GM18909 (cell line): ENCODE measurements around the gene PLEKHG4B.

Experiments
- ATAC-seq: cut with Tn5 transposase; IDR thresholded peaks from one replicate; pipeline ENCODE4 v1.9.1; 2021; ENCODE audit warnings: mild to moderate bottlenecking; ENCODE audit not compliant: unreplicated experiment, poor library complexity

PLEKHG4B gene

DNA sequence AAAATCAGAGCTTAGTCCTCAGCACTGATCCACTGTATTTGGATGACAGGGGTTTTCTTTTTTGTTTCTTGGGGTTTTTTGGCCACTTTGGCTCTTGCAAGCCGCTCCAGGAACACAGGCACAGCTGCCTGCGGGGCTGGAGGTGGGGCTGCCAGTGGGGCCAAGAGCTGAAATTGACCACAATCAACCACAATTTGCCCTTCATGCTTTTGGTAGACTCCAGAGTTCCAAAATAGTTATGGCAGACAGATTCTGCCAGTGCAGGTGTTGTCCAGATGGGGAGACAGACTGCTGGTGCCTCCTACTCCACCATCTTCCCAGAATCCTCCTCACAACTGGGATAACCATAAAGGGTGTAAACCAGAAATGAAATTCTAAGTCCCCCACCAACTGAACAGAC lies 36.5 kb downstream of the PLEKHG4B start:
- no peak for ATAC-seq

DNA sequence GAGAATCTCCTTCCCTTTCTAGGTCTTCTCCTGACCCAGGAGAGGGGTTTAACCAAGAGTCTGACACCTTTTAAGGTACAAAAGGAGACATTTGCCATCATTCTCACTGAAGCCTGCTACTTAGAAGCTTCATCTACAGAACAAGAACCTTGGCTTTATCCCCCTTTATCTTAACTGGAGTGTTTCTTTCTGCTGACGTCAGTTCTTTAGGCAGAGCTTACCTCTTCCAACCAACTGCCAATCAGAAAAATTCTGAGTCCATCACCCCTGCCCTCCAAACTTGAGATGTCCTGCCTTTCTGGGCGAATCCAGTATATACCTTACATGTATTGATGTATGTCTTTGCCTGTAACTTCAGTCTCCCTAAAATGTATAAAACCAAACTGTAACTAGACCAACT lies 37.2 kb downstream of the PLEKHG4B start:
- ATAC-seq = no peak

DNA sequence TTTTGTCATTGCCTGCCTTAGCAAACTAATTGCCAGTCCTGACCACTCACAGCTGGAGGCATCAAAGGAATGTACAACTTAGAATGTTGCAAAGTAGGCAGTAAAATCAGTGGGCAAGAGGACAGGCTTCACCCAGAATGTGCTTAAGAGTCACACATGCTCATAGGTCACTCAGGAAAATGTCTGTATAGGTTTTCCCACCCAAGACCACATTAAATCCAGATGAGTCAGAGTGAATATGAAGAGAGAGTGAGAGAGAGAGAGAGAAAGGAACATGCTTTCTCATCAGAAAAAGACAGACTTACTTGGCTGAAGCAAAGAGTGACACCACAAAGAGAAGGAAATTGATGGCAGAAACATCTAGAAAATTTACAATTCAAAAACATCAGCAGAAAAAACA lies 37.9 kb downstream of the PLEKHG4B start:
- ATAC-seq = no peak

DNA sequence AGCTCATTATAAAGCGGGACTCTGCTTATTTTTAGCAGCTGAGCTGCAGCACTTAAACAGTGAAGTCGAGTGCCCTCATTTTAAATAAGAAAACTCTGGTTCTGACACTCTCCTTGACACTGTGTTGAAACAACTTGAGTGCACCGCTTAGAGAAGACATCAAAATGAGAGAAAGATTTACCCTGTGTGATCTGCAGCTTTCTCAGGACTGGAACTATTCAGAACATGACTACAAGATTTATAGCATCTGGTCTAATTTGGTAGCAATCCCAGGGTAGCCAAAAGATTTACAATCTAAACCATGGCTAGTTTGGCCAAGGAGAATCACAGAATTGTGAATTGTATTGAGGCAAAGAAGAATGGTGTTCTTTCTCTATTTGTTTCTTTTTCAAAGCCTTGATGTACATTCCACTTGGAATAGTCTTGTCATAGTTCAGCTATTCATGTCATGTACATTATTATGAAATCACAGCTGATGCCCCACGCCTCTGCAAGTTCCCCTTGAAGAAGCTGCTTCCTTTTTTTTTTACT lies 38.7 kb downstream of the PLEKHG4B start:
- ATAC-seq = no peak

DNA sequence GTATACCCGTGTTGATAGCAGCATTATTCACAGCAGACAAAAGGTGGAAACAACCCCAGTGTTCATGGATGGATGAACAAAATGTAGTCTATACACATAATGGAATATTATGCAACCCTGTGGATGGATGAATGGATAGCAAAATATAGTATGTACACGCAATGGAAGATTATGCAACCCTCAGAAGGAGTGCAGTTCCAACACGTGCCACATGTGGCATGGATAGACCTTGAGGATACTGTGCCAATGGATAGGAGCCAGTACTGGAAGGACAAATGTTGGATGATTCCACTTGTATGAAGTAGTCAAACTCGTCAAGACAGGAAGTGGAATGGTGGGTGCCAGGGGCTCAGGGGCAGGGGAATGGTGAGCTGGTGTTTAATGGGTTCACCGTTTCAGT lies 44.9 kb downstream of the PLEKHG4B start:
- no peak for ATAC-seq

DNA sequence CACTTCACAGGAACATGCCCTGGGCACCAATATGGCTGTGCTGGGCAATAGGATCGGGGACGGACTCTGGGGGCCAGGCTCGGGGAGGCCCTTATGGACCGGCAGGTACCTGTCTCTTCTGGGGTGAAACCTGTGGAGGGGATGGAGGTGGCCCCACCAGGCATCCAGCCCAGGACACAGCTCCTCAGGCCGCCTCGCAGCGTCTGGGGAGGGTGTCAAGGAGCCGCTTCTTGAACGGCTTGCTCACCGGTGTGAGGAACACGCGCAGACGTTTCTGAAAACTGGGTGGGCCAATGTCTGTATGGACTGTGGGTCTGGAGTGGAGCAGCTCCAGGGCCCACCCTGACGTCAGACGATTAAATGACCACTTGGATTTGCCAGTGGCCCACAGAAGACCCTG lies 45.8 kb downstream of the PLEKHG4B start:
- no peak for ATAC-seq

DNA sequence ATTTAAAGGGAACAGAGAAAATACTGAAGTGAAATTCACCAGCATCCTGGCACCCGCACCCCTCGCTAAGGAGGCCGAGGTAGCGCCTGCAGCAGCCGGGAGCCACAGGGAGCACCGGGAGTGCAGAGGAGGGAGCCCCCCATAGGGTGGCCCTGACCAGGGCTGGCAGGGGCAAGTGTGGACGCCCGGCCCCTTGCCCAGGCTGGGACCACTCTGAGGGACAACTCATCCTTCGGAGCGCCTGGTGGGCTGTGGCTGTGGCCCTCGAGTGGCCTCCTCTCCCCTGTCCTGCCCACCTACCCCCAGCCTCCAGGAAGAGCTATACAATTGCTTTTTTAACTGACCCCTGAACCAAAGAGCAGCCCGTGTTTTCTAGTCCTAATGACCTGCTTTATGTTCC lies 47.0 kb downstream of the PLEKHG4B start:
- ATAC-seq = no peak

DNA sequence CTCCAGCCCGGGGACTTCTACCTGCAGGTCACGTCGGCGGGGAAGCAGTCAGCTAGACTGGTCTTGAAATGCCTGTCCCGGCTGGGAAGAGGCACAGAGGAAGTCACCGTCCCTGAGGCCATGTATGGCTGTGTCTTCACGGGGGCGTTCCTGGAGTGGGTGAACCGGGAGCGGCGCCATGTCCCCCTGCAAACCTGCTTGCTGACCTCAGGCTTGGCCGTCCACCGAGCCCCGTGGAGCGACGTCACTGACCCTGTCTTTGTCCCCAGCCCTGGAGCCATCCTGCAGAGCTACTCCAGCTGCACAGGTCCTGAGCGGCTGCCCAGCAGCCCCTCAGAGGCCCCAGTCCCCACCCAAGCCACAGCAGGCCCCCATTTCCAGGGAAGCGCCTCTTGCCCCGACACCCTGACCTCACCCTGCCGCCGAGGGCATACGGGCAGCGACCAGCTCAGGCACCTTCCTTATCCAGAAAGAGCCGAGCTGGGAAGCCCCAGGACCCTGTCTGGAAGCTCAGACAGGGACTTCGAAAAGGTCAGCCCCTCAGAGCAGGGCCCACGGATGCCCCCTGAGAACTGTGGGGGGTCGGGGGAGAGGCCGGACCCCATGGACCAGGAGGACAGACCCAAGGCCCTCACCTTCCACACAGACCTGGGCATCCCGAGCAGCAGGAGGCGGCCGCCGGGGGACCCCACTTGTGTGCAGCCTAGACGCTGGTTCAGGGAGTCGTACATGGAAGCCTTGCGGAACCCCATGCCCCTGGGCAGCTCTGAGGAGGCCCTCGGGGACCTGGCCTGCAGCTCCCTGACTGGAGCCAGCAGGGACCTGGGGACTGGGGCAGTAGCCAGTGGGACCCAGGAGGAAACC lies 47.8 kb downstream of the PLEKHG4B start:
- ATAC-seq = no peak

DNA sequence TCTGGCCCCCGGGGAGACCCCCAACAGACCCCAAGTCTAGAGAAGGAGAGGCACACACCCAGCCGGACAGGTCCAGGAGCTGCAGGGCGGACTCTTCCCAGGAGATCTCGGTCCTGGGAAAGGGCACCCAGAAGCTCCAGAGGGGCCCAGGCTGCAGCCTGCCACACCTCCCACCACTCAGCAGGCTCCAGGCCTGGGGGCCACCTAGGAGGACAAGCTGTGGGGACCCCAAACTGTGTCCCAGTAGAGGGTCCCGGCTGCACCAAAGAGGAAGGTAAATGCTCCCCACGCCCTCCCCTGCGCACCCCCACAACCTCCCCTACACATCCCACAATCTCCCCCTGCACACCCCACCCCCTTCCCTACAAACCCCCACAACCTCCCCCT lies 48.5 kb downstream of the PLEKHG4B start:
- no peak for ATAC-seq

DNA sequence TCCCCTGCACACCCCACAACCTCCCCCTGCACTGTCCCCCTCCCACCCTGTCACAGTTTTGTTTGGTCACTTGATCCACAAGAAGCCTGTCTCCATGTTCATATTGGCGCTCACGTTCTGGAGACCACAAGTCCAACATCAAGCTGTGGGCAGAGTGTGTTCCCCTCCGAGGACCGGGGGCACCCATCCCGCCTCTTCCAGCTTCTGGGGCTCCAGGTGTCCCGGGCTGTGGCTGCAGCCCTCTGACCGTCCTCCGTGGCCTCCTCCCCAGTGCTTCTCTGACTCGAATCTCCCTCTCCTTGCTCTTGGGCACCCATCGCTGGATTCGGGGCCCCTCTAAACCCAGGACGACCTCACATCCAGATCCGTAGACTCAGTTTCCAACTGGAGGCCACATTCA lies 49.2 kb downstream of the PLEKHG4B start:
- ATAC-seq = no peak

DNA sequence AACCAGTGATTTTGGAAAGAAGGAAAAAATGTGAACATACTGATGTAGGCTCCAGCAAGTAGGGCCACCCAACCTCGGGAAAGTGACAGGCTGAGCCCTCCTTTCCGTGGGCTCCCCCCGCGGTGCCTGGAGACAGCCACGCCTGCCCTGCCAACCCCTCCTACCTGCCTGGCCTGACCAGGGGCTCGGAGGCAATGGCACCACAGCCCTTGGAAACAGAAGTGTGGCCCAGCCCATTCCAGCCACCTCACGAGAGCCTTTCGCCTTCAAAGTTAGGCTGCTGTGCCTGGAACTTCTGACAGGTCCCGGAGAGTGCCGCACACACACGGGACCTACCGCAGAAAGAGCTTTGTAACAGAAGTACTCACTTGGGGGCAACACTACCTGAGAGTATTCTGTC lies 49.8 kb downstream of the PLEKHG4B start:
- no peak for ATAC-seq

DNA sequence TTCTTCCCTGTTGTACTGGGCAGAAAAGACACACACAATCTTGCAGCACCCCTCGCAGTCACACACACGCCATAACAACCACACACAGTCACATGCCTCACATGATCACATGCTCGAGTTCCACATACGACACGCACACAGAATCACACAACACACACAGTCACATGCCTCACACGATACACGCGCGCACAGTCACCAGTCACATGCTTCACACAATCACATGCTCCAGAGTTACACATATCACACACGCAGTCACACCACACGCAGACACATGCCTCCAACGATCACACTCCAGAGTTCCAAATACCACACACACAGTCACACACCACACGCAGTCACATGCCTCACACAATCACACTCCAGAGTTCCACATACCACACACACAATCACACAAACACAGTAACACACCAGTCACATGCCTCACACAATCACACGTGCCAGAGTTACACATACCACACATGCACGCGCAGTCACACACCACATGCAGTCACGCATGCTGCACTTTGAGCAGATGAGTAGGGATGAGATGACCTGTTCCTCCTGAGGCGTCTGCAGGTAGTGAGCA lies 50.4 kb downstream of the PLEKHG4B start:
- no peak for ATAC-seq

DNA sequence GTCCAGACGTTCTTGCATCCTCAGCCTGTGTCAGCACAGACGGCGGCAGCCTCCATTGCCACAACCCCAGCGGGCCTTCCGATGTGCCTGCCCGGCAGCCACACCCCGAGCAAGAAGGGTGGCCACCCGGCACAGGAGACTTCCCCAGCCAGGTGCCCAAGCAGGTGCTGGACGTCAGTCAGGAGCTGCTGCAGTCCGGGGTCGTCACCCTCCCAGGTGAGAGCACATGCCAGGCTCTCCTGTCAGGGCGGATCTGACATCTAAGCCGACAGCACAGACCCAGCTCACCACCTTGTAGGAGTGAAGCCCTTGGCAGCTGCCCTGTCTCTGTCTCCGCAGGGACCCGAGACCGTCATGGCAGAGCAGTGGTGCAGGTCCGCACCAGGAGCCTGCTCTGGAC lies 51.1 kb downstream of the PLEKHG4B start:
- no peak for ATAC-seq

DNA sequence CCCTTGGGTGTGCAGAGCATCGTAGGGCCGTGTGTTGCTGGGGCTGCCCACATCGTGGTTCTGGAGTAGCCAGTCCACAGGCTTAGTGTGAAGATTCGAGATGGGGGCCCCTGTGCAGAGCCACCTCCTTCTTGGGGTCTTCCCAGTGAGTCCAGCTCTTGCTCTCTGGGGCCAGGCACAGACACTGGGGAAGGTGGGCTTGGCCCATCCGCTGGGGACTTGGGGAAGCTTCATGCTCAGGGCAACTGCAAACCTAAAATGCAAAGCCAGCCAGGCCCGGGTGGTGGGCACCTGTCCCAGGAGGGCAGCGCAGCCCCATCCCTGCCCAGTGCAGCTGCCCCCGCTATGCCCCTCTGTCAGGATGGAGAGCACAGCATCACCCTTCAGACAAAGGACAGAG lies 53.0 kb downstream of the PLEKHG4B start:
- no peak for ATAC-seq

DNA sequence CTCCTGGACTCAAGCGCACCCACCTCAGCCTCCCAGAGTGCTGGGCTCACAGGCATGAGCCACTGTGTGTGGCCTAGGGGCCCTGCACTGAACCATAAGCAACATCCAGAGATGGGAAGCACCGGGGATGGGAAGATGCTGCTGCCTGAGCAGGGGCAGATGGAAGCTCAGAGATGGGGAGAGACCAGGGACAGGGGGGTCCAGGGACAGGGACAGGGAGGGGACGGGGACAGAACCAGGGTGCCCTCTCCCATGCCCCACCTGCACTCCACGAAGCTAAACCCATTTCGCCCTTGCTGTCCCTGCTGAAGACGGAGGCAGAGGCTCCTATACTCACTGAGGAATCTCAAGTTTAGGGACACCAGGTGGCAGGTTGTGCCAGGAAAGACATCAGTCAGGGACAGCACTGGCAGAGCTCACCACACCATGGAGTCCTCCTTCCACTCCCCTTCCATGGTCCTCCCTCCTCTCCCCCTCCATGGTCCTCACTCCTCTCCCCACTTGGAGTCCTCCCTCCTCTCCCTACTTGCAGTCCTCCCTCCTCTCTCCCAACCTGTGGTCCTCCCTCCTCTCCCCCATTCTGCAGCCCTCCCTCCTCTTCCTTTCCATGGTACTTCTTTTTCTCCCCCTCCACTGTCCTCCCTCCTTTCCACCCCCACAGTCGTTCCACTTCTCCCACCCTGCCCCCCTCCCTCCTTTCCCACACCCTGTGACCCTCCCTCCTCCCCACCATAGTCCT lies 53.8 kb downstream of the PLEKHG4B start:
- no peak for ATAC-seq

DNA sequence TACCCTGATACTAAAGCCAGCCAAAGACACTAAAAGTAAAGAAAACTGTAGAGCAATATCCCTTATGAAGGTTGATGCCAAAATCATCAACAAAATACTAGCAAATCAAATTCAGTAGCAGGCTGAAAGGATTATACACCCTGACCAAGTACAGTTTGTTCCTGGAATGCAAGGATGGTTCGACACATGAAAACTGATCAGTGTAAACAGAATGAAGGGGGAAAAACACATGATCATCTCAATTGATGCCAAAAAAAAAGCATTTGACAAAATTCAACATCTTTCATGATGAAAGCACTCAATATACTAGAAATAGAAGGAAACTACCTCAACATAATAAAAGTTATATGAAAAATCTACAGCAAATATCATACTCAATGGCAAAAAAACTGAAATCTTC lies 55.8 kb downstream of the PLEKHG4B start:
- no peak for ATAC-seq

DNA sequence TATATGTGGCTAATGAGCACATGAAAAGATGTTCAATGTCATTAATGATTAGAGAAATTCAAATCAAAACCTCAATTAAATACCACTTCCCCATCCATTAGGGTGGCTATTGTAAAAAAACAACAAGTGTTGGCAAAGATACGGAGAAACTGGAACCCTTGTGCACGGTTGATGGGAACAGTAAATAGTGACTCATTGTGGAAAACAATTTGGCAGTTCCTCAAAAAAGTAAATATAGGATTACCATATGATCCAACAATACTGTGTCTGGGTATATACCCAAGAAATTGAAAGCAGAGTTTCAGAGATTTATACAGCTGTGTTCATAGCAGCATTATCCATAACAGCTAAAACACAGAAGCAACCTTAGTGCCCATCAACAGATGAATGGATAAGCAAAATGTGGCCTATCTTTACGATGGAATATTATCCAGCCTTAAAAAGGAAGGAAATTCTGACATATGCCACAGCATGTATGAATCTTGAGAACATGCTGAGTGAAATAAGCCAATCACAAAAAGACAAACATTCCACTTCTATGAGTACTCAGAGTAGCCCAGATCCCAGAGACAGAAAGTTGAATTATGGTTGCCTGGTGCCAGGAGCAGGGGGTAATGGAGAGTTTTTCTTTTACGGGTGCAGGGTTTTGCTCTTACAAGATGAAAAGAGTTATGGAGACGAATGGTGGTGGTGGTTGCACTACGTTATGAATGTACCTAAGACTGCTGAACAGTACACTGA lies 57.9 kb downstream of the PLEKHG4B start:
- no peak for ATAC-seq

DNA sequence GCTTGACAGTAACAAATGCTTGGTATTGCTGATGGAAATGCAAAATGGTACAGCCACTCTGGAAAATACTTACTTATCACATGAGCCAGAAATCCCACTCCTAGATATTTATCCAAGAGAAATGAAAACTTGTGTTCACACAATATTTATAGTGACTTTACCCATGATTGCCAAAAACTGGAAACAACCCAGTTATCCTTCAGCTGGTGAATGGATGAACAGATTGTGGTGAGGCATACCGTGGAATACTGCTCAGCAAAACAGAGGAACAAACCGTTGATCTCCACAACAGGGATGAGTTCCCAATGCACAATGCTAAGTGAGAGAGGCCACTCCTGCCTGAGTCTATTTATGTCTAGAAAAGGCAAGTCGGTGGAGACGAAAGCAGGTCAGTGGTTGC lies 58.8 kb downstream of the PLEKHG4B start:
- no peak for ATAC-seq

DNA sequence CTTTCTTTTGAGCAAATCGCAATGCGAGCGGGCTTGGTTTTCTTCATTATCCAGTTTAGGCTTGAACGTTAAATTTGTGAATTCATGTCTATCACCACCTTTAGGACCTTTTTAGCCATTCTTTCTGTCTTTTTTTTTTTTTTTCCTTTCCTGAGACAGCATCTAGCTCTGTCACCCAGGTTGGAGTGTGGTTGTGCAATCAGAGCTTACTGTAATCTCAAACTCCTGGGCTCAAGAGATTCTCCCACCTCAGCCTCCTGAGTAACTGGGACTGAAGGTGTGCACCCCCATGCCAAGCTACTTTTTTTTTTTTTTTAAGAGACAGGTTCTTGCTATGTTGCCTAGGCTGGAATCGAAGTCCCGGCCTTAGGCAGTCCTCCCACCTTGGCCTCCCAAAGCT lies 60.1 kb downstream of the PLEKHG4B start:
- no peak for ATAC-seq

DNA sequence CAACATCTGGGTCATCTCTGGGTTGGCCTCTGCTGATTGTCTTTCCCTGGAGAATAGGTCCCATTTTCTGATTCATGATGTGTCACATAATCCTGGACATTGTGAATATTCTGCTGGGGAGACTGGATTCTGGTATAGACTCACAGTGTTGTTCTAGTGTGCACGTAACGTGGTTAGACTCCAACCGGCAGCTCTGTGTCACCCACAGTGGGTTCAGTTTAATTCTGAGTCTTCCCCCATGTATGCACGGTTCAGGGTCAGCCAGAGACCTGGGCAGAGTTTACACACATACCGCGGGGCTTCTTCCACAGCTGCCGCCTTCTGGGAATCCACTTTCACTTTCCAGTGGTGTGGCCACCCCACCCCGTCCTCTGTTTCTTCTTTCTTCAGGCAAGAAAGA lies 61.3 kb downstream of the PLEKHG4B start:
- ATAC-seq = no peak

DNA sequence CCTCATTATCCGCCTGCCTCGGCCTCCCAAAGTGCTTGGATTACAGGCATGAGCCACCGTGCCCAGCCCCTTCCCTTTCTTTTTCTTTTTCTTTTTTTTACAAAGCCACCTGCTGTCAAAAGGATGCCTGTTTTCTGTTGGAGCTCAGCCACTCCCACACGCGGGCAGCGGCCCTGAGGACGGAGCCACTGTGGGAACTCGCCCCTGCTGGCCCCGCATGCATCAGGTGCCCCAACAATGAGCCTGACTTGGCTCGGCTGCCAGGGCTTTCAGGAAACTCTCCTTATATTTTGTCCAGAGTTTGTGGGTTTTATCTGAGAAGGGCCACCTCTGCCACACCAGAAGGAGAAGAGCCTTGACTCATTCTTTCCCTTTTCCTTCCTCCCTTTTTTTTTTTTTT lies 62.3 kb downstream of the PLEKHG4B start:
- no peak for ATAC-seq
